ENCODE data around the gene CSRP3. TPM values are rescaled to one million over a fixed set of nuclear protein-coding genes. Genes with fewer than 3 reads are reported as not detected.
A peak's percentile ranks its signal among the peaks of the same experiment; 100 is the strongest.

The CSRP3 gene
- total and polyA plus RNA-seq, 2 donors from 2014 or later, result not detected

DNA sequence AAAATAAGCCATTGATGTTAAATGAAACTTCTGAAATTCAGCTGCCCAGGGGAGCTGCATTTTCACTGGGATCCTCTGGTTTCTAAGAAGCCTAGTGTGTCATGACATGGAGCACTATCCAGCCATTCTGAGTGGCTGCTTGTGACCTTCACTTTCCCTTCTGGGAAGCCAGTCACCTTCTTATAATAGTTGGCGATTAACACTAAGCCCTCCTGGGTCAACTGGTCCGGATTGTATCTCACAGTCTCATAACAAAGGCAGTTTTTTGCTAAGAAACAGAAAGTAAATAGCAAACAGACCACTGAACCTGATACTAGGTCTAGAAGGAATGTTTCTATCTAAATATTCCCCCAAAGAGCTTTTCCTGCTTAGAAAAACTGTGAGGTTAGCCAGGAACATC, 7.9 kb downstream of the CSRP3 start:
- no peaks in the 10 kb centered on the region for H3K36me3 ChIP-seq (ENCODE audit: control insufficient read depth in 2 of 3, insufficient read depth in 3 of 3, low read length in 3 of 3)
- H3K4me1 ChIP-seq (ENCODE audit: control insufficient read depth in 2 of 3, insufficient read depth in 2 of 3, low read depth in 1 of 3, low read length in 3 of 3), result no peaks in the 10 kb centered on the region
- DNase-seq, result peak in 2 of 5 donors; percentile 13 to 31
- no peak for FAIRE-seq
- TF ChIP-seq, protein P1, sequence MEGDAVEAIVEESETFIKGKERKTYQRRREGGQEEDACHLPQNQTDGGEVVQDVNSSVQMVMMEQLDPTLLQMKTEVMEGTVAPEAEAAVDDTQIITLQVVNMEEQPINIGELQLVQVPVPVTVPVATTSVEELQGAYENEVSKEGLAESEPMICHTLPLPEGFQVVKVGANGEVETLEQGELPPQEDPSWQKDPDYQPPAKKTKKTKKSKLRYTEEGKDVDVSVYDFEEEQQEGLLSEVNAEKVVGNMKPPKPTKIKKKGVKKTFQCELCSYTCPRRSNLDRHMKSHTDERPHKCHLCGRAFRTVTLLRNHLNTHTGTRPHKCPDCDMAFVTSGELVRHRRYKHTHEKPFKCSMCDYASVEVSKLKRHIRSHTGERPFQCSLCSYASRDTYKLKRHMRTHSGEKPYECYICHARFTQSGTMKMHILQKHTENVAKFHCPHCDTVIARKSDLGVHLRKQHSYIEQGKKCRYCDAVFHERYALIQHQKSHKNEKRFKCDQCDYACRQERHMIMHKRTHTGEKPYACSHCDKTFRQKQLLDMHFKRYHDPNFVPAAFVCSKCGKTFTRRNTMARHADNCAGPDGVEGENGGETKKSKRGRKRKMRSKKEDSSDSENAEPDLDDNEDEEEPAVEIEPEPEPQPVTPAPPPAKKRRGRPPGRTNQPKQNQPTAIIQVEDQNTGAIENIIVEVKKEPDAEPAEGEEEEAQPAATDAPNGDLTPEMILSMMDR (IDR thresholded peaks at IDR 0.05; ENCODE audit: borderline replicate concordance, extremely low read depth, insufficient read depth), result no peak
- no peak overlapping the region for H3K9ac ChIP-seq (ENCODE audit: low read length in 3 of 3)
- H3K4me3 ChIP-seq (ENCODE audit: low read length in 3 of 3), result no peak overlapping the region
- no peak overlapping the region for H3K27ac ChIP-seq (ENCODE audit: low read depth in 2 of 2, low read length in 2 of 2)
- H3K9me3 ChIP-seq (ENCODE audit: control insufficient read depth in 2 of 3, insufficient read depth in 1 of 3, low read length in 3 of 3), result no peaks in the 10 kb centered on the region
- intact Hi-C loops (cut with DNase I), result no loop called here
- H3K27me3 ChIP-seq (ENCODE audit: control insufficient read depth, insufficient read depth, low read length), result no peaks in the 10 kb centered on the region

- TF ChIP-seq, protein P1 (IDR thresholded peaks at IDR 0.05; ENCODE audit: borderline replicate concordance, extremely low read depth, insufficient read depth), result no peak
- Histone ChIP-seq H3K36me3 (ENCODE audit: control insufficient read depth in 2 of 3, insufficient read depth in 3 of 3, low read length in 3 of 3) (no peaks in the 10 kb centered on the region), H3K27me3 (ENCODE audit: control insufficient read depth, insufficient read depth, low read length) (no peaks in the 10 kb centered on the region), H3K9me3 (ENCODE audit: control insufficient read depth in 2 of 3, insufficient read depth in 1 of 3, low read length in 3 of 3) (no peaks in the 10 kb centered on the region), H3K4me1 (ENCODE audit: control insufficient read depth in 2 of 3, insufficient read depth in 2 of 3, low read depth in 1 of 3, low read length in 3 of 3) (no peaks in the 10 kb centered on the region), H3K4me3 (ENCODE audit: low read length in 3 of 3) (no peak overlapping the region), H3K27ac (ENCODE audit: low read depth in 2 of 2, low read length in 2 of 2) (no peak overlapping the region), H3K9ac (ENCODE audit: low read length in 3 of 3) (no peak overlapping the region)
- intact Hi-C loops (cut with DNase I), result no loop called here
- DNase-seq (peak in 1 of 5 donors; percentile 21), FAIRE-seq (no peak)
Observed at GRCh38 chr11:19191530-19192169, 10.1 kb downstream of the CSRP3 start.

DNA sequence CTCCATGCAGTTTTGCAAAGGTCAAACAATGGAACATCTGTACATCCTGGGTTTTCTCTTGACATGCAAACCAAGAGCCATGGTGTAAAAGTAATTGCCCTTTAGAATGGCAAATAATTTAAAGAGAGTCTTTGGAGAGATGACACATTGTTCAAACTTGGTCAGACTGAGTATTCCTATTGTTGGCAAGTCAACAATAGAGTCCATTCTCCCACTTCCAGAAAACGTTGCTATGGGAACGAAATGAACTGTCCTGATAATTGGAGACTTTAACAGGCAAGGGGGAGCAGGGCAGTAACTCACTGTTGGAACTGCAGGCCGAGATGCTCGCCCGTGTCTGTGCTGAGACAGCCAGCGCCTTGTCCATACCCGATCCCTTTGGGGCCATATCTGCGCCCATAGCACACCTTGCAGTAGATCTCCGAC, 13.9 kb downstream of the CSRP3 start:
- Histone ChIP-seq H3K9me3 (ENCODE audit: control insufficient read depth in 2 of 3, insufficient read depth in 1 of 3, low read length in 3 of 3) (no peaks in the 10 kb centered on the region), H3K9ac (ENCODE audit: low read length in 3 of 3) (no peak overlapping the region), H3K36me3 (ENCODE audit: control insufficient read depth in 2 of 3, insufficient read depth in 3 of 3, low read length in 3 of 3) (no peaks in the 10 kb centered on the region), H3K27me3 (ENCODE audit: control insufficient read depth, insufficient read depth, low read length) (no peaks in the 10 kb centered on the region), H3K4me3 (ENCODE audit: low read length in 3 of 3) (no peak overlapping the region), H3K27ac (ENCODE audit: low read depth in 2 of 2, low read length in 2 of 2) (no peak overlapping the region), H3K4me1 (ENCODE audit: control insufficient read depth in 2 of 3, insufficient read depth in 2 of 3, low read depth in 1 of 3, low read length in 3 of 3) (no peaks in the 10 kb centered on the region)
- TF ChIP-seq, protein P1 (IDR thresholded peaks at IDR 0.05; ENCODE audit: borderline replicate concordance, extremely low read depth, insufficient read depth), result no peak
- DNase-seq (no peak), FAIRE-seq (no peak)
- intact Hi-C loops (cut with DNase I), result no loop called here
